Stomach (tissue), 4 donors: ENCODE measurements around the gene RASSF5.

Source experiments
- EP300 ChIP-seq: sonication (generic); formaldehyde crosslinking; IDR thresholded peaks from one replicate; pipeline ENCODE4 v1.6.1; 2017; ENCODE audit warnings: antibody characterized with exemption
- POLR2AphosphoS5 ChIP-seq, 3 donors: sonication (generic); formaldehyde crosslinking; IDR thresholded peaks; one replicate each; pipeline ENCODE4 v1.6.1; 2016; ENCODE audit warnings: antibody characterized with exemption in 3 of 3
- TF ChIP-seq, protein P1 (sequence below), 7 experiments: fragments of 450-650 bp in 4 of 7; fragments of 200-600 bp in 3 of 7; sonication (generic) in 3 of 7; IDR thresholded peaks; one replicate each; pipeline ENCODE4 v1.5.1; 2016 to 2019; ENCODE audit warnings: antibody characterized with exemption in 7 of 7, control low read depth in 2 of 7, mild to moderate bottlenecking in 1 of 7

GRCh38 chr1:206472454-206472853 is 34.9 kb upstream of the RASSF5 start:
- TF ChIP-seq, protein P1, sequence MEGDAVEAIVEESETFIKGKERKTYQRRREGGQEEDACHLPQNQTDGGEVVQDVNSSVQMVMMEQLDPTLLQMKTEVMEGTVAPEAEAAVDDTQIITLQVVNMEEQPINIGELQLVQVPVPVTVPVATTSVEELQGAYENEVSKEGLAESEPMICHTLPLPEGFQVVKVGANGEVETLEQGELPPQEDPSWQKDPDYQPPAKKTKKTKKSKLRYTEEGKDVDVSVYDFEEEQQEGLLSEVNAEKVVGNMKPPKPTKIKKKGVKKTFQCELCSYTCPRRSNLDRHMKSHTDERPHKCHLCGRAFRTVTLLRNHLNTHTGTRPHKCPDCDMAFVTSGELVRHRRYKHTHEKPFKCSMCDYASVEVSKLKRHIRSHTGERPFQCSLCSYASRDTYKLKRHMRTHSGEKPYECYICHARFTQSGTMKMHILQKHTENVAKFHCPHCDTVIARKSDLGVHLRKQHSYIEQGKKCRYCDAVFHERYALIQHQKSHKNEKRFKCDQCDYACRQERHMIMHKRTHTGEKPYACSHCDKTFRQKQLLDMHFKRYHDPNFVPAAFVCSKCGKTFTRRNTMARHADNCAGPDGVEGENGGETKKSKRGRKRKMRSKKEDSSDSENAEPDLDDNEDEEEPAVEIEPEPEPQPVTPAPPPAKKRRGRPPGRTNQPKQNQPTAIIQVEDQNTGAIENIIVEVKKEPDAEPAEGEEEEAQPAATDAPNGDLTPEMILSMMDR (IDR thresholded peaks at IDR 0.05), result no peak
- TF ChIP-seq EP300 (no peak), POLR2AphosphoS5 (IDR thresholded peaks at IDR 0.05) (no peak)
